GM19455 (cell line): Measurements from ENCODE around the gene EEFSEC.

Experiments
- ATAC-seq: cut with Tn5 transposase; IDR thresholded peaks from one replicate; pipeline ENCODE4 v1.9.1; 2021; ENCODE audit not compliant: unreplicated experiment

Gene EEFSEC

GRCh38 chr3:128270559-128271492 is 117.5 kb downstream of the EEFSEC start:
- ATAC-seq = no peak

GRCh38 chr3:128271536-128272332 is 118.5 kb downstream of the EEFSEC start:
- ATAC-seq = no peak

GRCh38 chr3:128273109-128273840 is 120.0 kb downstream of the EEFSEC start:
- ATAC-seq = no peak

GRCh38 chr3:128273841-128274573 is 120.7 kb downstream of the EEFSEC start:
- no peak for ATAC-seq

GRCh38 chr3:128274837-128275236 is 121.6 kb downstream of the EEFSEC start:
- ATAC-seq = no peak

- ATAC-seq = no peak
Measured at GRCh38 chr3:128275316-128276145, 122.2 kb downstream of the EEFSEC start.

- no peak for ATAC-seq
Measured at GRCh38 chr3:128276146-128276435, 122.8 kb downstream of the EEFSEC start.

GRCh38 chr3:128276577-128277183 is 123.4 kb downstream of the EEFSEC start:
- ATAC-seq = no peak

- no peak for ATAC-seq
Measured at GRCh38 chr3:128277378-128278069, 124.2 kb downstream of the EEFSEC start.

GRCh38 chr3:128278130-128278529 is 124.8 kb downstream of the EEFSEC start:
- ATAC-seq = no peak

- ATAC-seq = no peak
Measured at GRCh38 chr3:128278761-128279600, 125.7 kb downstream of the EEFSEC start.

- ATAC-seq = no peak
Measured at GRCh38 chr3:128279601-128279880, 126.3 kb downstream of the EEFSEC start.

- ATAC-seq = no peak
Measured at GRCh38 chr3:128280481-128281052, 127.3 kb downstream of the EEFSEC start.

- no peak for ATAC-seq
Measured at GRCh38 chr3:128281056-128281455, 127.8 kb downstream of the EEFSEC start.

- ATAC-seq = no peak
Measured at GRCh38 chr3:128281461-128282367, 128.4 kb downstream of the EEFSEC start.

- ATAC-seq = no peak
Measured at GRCh38 chr3:128282380-128283196, 129.3 kb downstream of the EEFSEC start.
